Activated naive CD8-positive, alpha-beta T cell treated with anti-CD3 and anti-CD28 coated beads, Interleukin-2, amount 10 ng/mL, durations not matched to agents 7 days and 5 days (primary cell): ENCODE results near the gene PHACTR3. TPM values are rescaled to one million over a fixed set of nuclear protein-coding genes. Genes with fewer than 3 reads are reported as not detected.

Source experiments
- ATAC-seq: fragments of 150-1000 bp; cut with Tn5 transposase; one replicate; pipeline ENCODE4 v1.10.0; 2021; ENCODE audit warnings: low read depth, moderate library complexity
- POLR2A ChIA-PET: fragments of 350-600 bp; sonication (Branson Sonifier 250); formaldehyde crosslinking; loops from one replicate; lab custom pipeline; 2021; ENCODE audit warnings: antibody characterized with exemption; lab: Charles Lee
- DNase-seq: peaks from one replicate; pipeline ENCODE4 v3.0.0; 2021
- H3K27ac Mint-ChIP-seq: one replicate; pipeline ENCODE4 v1.8.0; 2022; ENCODE audit warnings: mild to moderate bottlenecking, mixed read lengths
- H3K27me3 Mint-ChIP-seq: one replicate; pipeline ENCODE4 v1.8.0; 2022; ENCODE audit warnings: mild to moderate bottlenecking, moderate library complexity, mixed read lengths
- H3K36me3 Mint-ChIP-seq: one replicate; pipeline ENCODE4 v1.8.0; 2021; ENCODE audit warnings: mild to moderate bottlenecking, mixed read lengths
- H3K4me1 Mint-ChIP-seq: one replicate; pipeline ENCODE4 v1.8.0; 2021; ENCODE audit warnings: mixed read lengths
- H3K4me3 Mint-ChIP-seq: one replicate; pipeline ENCODE4 v1.8.0; 2022; ENCODE audit warnings: mild to moderate bottlenecking, moderate library complexity, mixed read lengths
- H3K9me3 Mint-ChIP-seq: one replicate; pipeline ENCODE4 v1.8.0; 2021; ENCODE audit warnings: mixed read lengths
- total RNA-seq, 2 experiments: library from RNA; stranded (reverse); gene quantifications; one replicate each; pipeline ENCODE4 v1.2.3, GENCODE V29; 2021

The PHACTR3 gene
- total RNA-seq, 2 experiments from 2014 or later, result not detected

- no peak overlapping the region for H3K27ac Mint-ChIP-seq
- no peaks in the 10 kb centered on the region for H3K36me3 Mint-ChIP-seq
- POLR2A ChIA-PET, result no interaction called here
- peaks cover 2% of the 10 kb centered on the region for H3K9me3 Mint-ChIP-seq
- ATAC-seq (no peak), DNase-seq (no peak)
- no peaks in the 10 kb centered on the region for H3K4me1 Mint-ChIP-seq
- H3K4me3 Mint-ChIP-seq, result no peak overlapping the region
- peaks cover 3% of the 10 kb centered on the region for H3K27me3 Mint-ChIP-seq
Measured at GRCh38 chr20:59644371-59644939, 40.1 kb downstream of the PHACTR3 start.

- Mint-ChIP-seq H3K27ac (no peak overlapping the region), H3K4me1 (no peaks in the 10 kb centered on the region), H3K4me3 (no peak overlapping the region), H3K9me3 (peaks cover 2% of the 10 kb centered on the region), H3K36me3 (no peaks in the 10 kb centered on the region), H3K27me3 (peaks cover 3% of the 10 kb centered on the region)
- DNase-seq (no peak), ATAC-seq (no peak)
- POLR2A ChIA-PET, result no interaction called here
Measured at GRCh38 chr20:59645271-59645670, 40.9 kb downstream of the PHACTR3 start.

- POLR2A ChIA-PET, result no interaction called here
- DNase-seq, result no peak
Measured at GRCh38 chr20:59645761-59646171, 41.4 kb downstream of the PHACTR3 start.

GRCh38 chr20:59646487-59646886 lies 42.1 kb downstream of the PHACTR3 start:
- no peaks in the 10 kb centered on the region for H3K4me1 Mint-ChIP-seq

More at GRCh38 chr20:59645761-59646171, 41.4 kb downstream of the PHACTR3 start:
- Mint-ChIP-seq H3K4me3 (no peak overlapping the region), H3K9me3 (peaks cover 2% of the 10 kb centered on the region), H3K36me3 (no peaks in the 10 kb centered on the region), H3K27me3 (peaks cover 3% of the 10 kb centered on the region), H3K4me1 (no peaks in the 10 kb centered on the region), H3K27ac (no peak overlapping the region)
- no peak for ATAC-seq

GRCh38 chr20:59647271-59647670 lies 42.9 kb downstream of the PHACTR3 start:
- POLR2A ChIA-PET, result no interaction called here
- H3K27ac Mint-ChIP-seq, result no peak overlapping the region
- H3K36me3 Mint-ChIP-seq, result no peaks in the 10 kb centered on the region
- H3K4me1 Mint-ChIP-seq, result no peaks in the 10 kb centered on the region
- peaks cover 2% of the 10 kb centered on the region for H3K9me3 Mint-ChIP-seq
- ATAC-seq (no peak), DNase-seq (no peak)
- no peak overlapping the region for H3K4me3 Mint-ChIP-seq
- H3K27me3 Mint-ChIP-seq, result no peaks in the 10 kb centered on the region

More at GRCh38 chr20:59646487-59646886, 42.1 kb downstream of the PHACTR3 start:
- H3K27me3 Mint-ChIP-seq, result peaks cover 2% of the 10 kb centered on the region
- H3K27ac Mint-ChIP-seq, result no peak overlapping the region
- DNase-seq (no peak), ATAC-seq (no peak)
- POLR2A ChIA-PET, result no interaction called here
- peaks cover 2% of the 10 kb centered on the region for H3K9me3 Mint-ChIP-seq
- no peaks in the 10 kb centered on the region for H3K36me3 Mint-ChIP-seq
- no peak overlapping the region for H3K4me3 Mint-ChIP-seq

GRCh38 chr20:59648466-59649070 lies 44.2 kb downstream of the PHACTR3 start:
- Mint-ChIP-seq H3K4me1 (no peaks in the 10 kb centered on the region), H3K36me3 (no peaks in the 10 kb centered on the region), H3K9me3 (peaks cover 2% of the 10 kb centered on the region), H3K27ac (no peak overlapping the region), H3K27me3 (peaks cover 2% of the 10 kb centered on the region), H3K4me3 (no peak overlapping the region)
- DNase-seq, result no peak
- ATAC-seq, result no peak
- POLR2A ChIA-PET, result no interaction called here

- Mint-ChIP-seq H3K27me3 (peaks cover 2% of the 10 kb centered on the region), H3K9me3 (peaks cover 2% of the 10 kb centered on the region), H3K4me1 (no peaks in the 10 kb centered on the region), H3K36me3 (no peaks in the 10 kb centered on the region), H3K27ac (no peak overlapping the region), H3K4me3 (no peak overlapping the region)
- ATAC-seq, result no peak
- DNase-seq, result no peak
- POLR2A ChIA-PET, result no interaction called here
Measured at GRCh38 chr20:59650418-59650817, 46.1 kb downstream of the PHACTR3 start.

GRCh38 chr20:59652381-59652780 lies 48.0 kb downstream of the PHACTR3 start:
- H3K4me1 Mint-ChIP-seq, result no peaks in the 10 kb centered on the region

GRCh38 chr20:59656417-59656816 lies 52.1 kb downstream of the PHACTR3 start:
- Mint-ChIP-seq H3K27me3 (peaks cover 2% of the 10 kb centered on the region), H3K9me3 (peaks cover 14% of the 10 kb centered on the region), H3K4me3 (no peak overlapping the region), H3K27ac (no peak overlapping the region), H3K4me1 (no peaks in the 10 kb centered on the region), H3K36me3 (no peaks in the 10 kb centered on the region)
- POLR2A ChIA-PET, result no interaction called here
- ATAC-seq, result no peak
- no peak for DNase-seq

More at GRCh38 chr20:59652381-59652780, 48.0 kb downstream of the PHACTR3 start:
- no peak overlapping the region for H3K27ac Mint-ChIP-seq
- H3K27me3 Mint-ChIP-seq, result peaks cover 2% of the 10 kb centered on the region
- POLR2A ChIA-PET, result no interaction called here
- ATAC-seq (no peak), DNase-seq (no peak)
- peaks cover 4% of the 10 kb centered on the region for H3K9me3 Mint-ChIP-seq
- no peak overlapping the region for H3K4me3 Mint-ChIP-seq
- H3K36me3 Mint-ChIP-seq, result no peaks in the 10 kb centered on the region

- POLR2A ChIA-PET, result no interaction called here
- Mint-ChIP-seq H3K36me3 (no peaks in the 10 kb centered on the region), H3K27ac (no peak overlapping the region), H3K27me3 (peaks cover 2% of the 10 kb centered on the region), H3K4me1 (no peaks in the 10 kb centered on the region), H3K9me3 (peaks cover 16% of the 10 kb centered on the region), H3K4me3 (no peak overlapping the region)
- ATAC-seq (no peak), DNase-seq (no peak)
Measured at GRCh38 chr20:59657459-59658046, 53.2 kb downstream of the PHACTR3 start.

GRCh38 chr20:59660471-59660870 lies 56.1 kb downstream of the PHACTR3 start:
- H3K36me3 Mint-ChIP-seq, result no peaks in the 10 kb centered on the region
- H3K4me1 Mint-ChIP-seq, result no peaks in the 10 kb centered on the region
- H3K27me3 Mint-ChIP-seq, result peaks cover 2% of the 10 kb centered on the region
- H3K27ac Mint-ChIP-seq, result no peak overlapping the region
- POLR2A ChIA-PET, result no interaction called here
- DNase-seq (no peak), ATAC-seq (no peak)
- peaks cover 16% of the 10 kb centered on the region for H3K9me3 Mint-ChIP-seq
- no peak overlapping the region for H3K4me3 Mint-ChIP-seq

- POLR2A ChIA-PET, result no interaction called here
- H3K36me3 Mint-ChIP-seq, result no peaks in the 10 kb centered on the region
- ATAC-seq (no peak), DNase-seq (no peak)
- peaks cover 16% of the 10 kb centered on the region for H3K9me3 Mint-ChIP-seq
- peaks cover 2% of the 10 kb centered on the region for H3K27me3 Mint-ChIP-seq
- no peak overlapping the region for H3K27ac Mint-ChIP-seq
- no peak overlapping the region for H3K4me3 Mint-ChIP-seq
- H3K4me1 Mint-ChIP-seq, result no peaks in the 10 kb centered on the region
Measured at GRCh38 chr20:59661153-59661552, 56.8 kb downstream of the PHACTR3 start.

GRCh38 chr20:59661621-59662020 lies 57.3 kb downstream of the PHACTR3 start:
- Mint-ChIP-seq H3K27ac (no peak overlapping the region), H3K9me3 (peaks cover 16% of the 10 kb centered on the region), H3K36me3 (no peaks in the 10 kb centered on the region), H3K27me3 (peaks cover 2% of the 10 kb centered on the region), H3K4me3 (no peak overlapping the region), H3K4me1 (no peaks in the 10 kb centered on the region)
- DNase-seq (no peak), ATAC-seq (no peak)
- POLR2A ChIA-PET, result no interaction called here

- Mint-ChIP-seq H3K36me3 (no peaks in the 10 kb centered on the region), H3K9me3 (peaks cover 13% of the 10 kb centered on the region), H3K27ac (no peak overlapping the region), H3K4me1 (no peaks in the 10 kb centered on the region), H3K4me3 (no peak overlapping the region), H3K27me3 (peaks cover 2% of the 10 kb centered on the region)
- DNase-seq (no peak), ATAC-seq (no peak)
- POLR2A ChIA-PET, result no interaction called here
Measured at GRCh38 chr20:59662161-59662560, 57.8 kb downstream of the PHACTR3 start.
